NCI-H1930 (cell line): ENCODE results near the gene PPP2R2B.

Experiments used
- DNase-seq, 2 experiments: peaks; one replicate each; lab custom pipeline; 2025; lab: John Stamatoyannopoulos, UW

Gene PPP2R2B

GRCh38 chr5:146878476-146879172, at the start of gene PPP2R2B:
Gene PPP2R2B, minus strand, starts transcription at chr5:146878757.
- DNase-seq = peak in 1 of 2 experiments; percentile 15

- no peak for DNase-seq
Observed at GRCh38 chr5:146924132-146924531, 45.6 kb upstream of the PPP2R2B start.

GRCh38 chr5:146921225-146921624, 42.7 kb upstream of the PPP2R2B start:
- DNase-seq = no peak

GRCh38 chr5:146920351-146920881, 41.9 kb upstream of the PPP2R2B start:
- DNase-seq = no peak

- DNase-seq = no peak
Observed at GRCh38 chr5:146919304-146919703, 40.7 kb upstream of the PPP2R2B start.

- DNase-seq = no peak
Observed at GRCh38 chr5:146917931-146918330, 39.4 kb upstream of the PPP2R2B start.

- no peak for DNase-seq
Observed at GRCh38 chr5:146912874-146913273, 34.3 kb upstream of the PPP2R2B start.

GRCh38 chr5:146910239-146910638, 31.7 kb upstream of the PPP2R2B start:
- no peak for DNase-seq

GRCh38 chr5:146909255-146910068, 30.9 kb upstream of the PPP2R2B start:
- DNase-seq = no peak

- no peak for DNase-seq
Observed at GRCh38 chr5:146906803-146907202, 28.2 kb upstream of the PPP2R2B start.

- no peak for DNase-seq
Observed at GRCh38 chr5:146904890-146905289, 26.3 kb upstream of the PPP2R2B start.

GRCh38 chr5:146903789-146904188, 25.2 kb upstream of the PPP2R2B start:
- DNase-seq = no peak

- DNase-seq = no peak
Observed at GRCh38 chr5:146902471-146902870, 23.9 kb upstream of the PPP2R2B start.

- no peak for DNase-seq
Observed at GRCh38 chr5:146897061-146897460, 18.5 kb upstream of the PPP2R2B start.

- no peak for DNase-seq
Observed at GRCh38 chr5:146894753-146895521, 16.4 kb upstream of the PPP2R2B start.

- DNase-seq = no peak
Observed at GRCh38 chr5:146893991-146894390, 15.4 kb upstream of the PPP2R2B start.

- no peak for DNase-seq
Observed at GRCh38 chr5:146892231-146892630, 13.7 kb upstream of the PPP2R2B start.

GRCh38 chr5:146891511-146891910, 13.0 kb upstream of the PPP2R2B start:
- no peak for DNase-seq

GRCh38 chr5:146890731-146891440, 12.3 kb upstream of the PPP2R2B start:
- no peak for DNase-seq

GRCh38 chr5:146890066-146890465, 11.5 kb upstream of the PPP2R2B start:
- no peak for DNase-seq

- no peak for DNase-seq
Observed at GRCh38 chr5:146889169-146889568, 10.6 kb upstream of the PPP2R2B start.
